Measurements from ENCODE around the gene POU5F1. TPM values are rescaled to one million over a fixed set of nuclear protein-coding genes. Genes with fewer than 3 reads are reported as not detected.
"Not testable (repeated sequence)": the region's sequence is repeated elsewhere in the genome, so short reads cannot be mapped to it uniquely, and the experiment has no call there.

Gene POU5F1
- total RNA-seq, 2 donors from 2014 or later: 4.0 to 12.9 TPM

GRCh38 chr6:31169123-31169857, 1.2 kb downstream of the POU5F1 start:
- no peak overlapping the region for H3K27ac ChIP-seq
- H3K27me3 ChIP-seq (replicated peaks; ENCODE audit: insufficient read depth): no peaks in the 10 kb centered on the region
- ATAC-seq (ENCODE audit: insufficient number of reproducible peaks, low FRiP score, low read depth) (no peak), DNase-seq (ENCODE audit: low spot score) (no peak)
- TF ChIP-seq, protein P1, sequence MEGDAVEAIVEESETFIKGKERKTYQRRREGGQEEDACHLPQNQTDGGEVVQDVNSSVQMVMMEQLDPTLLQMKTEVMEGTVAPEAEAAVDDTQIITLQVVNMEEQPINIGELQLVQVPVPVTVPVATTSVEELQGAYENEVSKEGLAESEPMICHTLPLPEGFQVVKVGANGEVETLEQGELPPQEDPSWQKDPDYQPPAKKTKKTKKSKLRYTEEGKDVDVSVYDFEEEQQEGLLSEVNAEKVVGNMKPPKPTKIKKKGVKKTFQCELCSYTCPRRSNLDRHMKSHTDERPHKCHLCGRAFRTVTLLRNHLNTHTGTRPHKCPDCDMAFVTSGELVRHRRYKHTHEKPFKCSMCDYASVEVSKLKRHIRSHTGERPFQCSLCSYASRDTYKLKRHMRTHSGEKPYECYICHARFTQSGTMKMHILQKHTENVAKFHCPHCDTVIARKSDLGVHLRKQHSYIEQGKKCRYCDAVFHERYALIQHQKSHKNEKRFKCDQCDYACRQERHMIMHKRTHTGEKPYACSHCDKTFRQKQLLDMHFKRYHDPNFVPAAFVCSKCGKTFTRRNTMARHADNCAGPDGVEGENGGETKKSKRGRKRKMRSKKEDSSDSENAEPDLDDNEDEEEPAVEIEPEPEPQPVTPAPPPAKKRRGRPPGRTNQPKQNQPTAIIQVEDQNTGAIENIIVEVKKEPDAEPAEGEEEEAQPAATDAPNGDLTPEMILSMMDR (IDR thresholded peaks at IDR 0.05): no peak
- H3K36me3 ChIP-seq: no peaks in the 10 kb centered on the region
- no peak overlapping the region for H3K4me3 ChIP-seq
- H3K4me1 ChIP-seq (ENCODE audit: control insufficient read depth in 1 of 2, low read depth in 2 of 2): no peaks in the 10 kb centered on the region
- no peaks in the 10 kb centered on the region for H3K9me3 ChIP-seq

DNA sequence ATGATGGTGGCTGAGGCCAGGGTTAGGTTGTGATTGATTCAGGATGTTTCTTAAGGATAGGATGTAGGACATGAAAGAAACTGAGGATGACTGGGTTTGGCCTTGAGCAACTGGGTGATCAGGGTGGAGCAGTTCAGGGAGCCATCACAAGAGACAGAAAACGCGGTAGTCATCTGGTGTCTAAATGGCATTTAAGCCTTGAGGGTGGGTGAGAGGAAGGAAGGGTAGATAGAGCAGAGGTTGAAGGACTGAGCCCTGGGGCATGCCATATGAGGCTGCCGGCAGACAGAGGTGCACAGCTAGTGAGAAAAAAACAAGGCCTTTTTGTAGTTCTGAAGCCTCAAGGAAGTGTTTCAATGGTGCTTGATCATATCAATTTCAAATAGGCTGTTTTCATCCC, 1.9 kb downstream of the POU5F1 start:
- no peak for DNase-seq (ENCODE audit: low spot score)
- Histone ChIP-seq H3K27me3 (replicated peaks; ENCODE audit: insufficient read depth) (no peaks in the 10 kb centered on the region), H3K4me3 (no peak overlapping the region), H3K9me3 (no peaks in the 10 kb centered on the region), H3K4me1 (ENCODE audit: control insufficient read depth in 1 of 2, low read depth in 2 of 2) (no peaks in the 10 kb centered on the region), H3K36me3 (no peaks in the 10 kb centered on the region), H3K27ac (no peak overlapping the region)
- TF ChIP-seq, protein P1 (IDR thresholded peaks at IDR 0.05): no peak
- no peak for ATAC-seq (ENCODE audit: insufficient number of reproducible peaks, low FRiP score, low read depth)

GRCh38 chr6:31165986-31166385, 4.5 kb downstream of the POU5F1 start:
- H3K4me1 ChIP-seq (ENCODE audit: control insufficient read depth in 1 of 2, low read depth in 2 of 2): no peaks in the 10 kb centered on the region
- H3K27me3 ChIP-seq (replicated peaks; ENCODE audit: insufficient read depth): no peaks in the 10 kb centered on the region
- no peak overlapping the region for H3K27ac ChIP-seq
- DNase-seq (ENCODE audit: low spot score) (no peak), ATAC-seq (ENCODE audit: insufficient number of reproducible peaks, low FRiP score, low read depth) (no peak)
- H3K36me3 ChIP-seq: peaks cover 5% of the 10 kb centered on the region
- TF ChIP-seq, protein P1 (IDR thresholded peaks at IDR 0.05): no peak
- no peaks in the 10 kb centered on the region for H3K9me3 ChIP-seq
- H3K4me3 ChIP-seq: no peak overlapping the region

DNA sequence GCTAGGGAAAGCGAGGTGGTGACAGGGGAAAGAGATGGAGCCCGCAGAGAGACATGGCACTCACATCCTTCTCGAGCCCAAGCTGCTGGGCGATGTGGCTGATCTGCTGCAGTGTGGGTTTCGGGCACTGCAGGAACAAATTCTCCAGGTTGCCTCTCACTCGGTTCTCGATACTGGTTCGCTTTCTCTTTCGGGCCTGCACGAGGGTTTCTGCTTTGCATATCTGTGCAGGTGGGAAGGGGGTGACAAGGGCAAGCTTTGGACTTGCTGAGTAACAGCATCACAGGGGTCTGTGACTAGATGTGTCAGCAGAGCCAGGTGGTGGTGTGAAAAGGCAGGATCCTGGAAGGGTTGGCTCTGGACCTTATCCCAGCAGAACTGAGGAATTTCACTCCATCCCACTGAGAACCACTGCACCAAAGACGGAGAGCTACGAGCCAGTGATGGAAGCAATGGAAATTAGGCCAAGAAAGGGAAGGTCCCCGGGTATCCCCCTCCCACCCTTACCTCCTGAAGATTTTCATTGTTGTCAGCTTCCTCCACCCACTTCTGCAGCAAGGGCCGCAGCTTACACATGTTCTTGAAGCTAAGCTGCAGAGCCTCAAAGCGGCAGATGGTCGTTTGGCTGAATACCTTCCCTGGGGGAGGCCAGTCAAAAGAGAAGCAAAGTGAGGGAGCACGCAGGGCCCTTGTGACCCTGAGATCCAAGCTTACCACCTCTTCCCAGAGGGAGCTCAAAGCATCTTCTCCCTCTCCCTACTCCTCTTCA, 5.2 kb downstream of the POU5F1 start:
- H3K27me3 ChIP-seq (replicated peaks; ENCODE audit: insufficient read depth); ATAC-seq (ENCODE audit: insufficient number of reproducible peaks, low FRiP score, low read depth); H3K36me3 ChIP-seq; H3K4me1 ChIP-seq (ENCODE audit: control insufficient read depth in 1 of 2, low read depth in 2 of 2); DNase-seq (ENCODE audit: low spot score); H3K9me3 ChIP-seq; H3K27ac ChIP-seq; H3K4me3 ChIP-seq: not testable (repeated sequence)

DNA sequence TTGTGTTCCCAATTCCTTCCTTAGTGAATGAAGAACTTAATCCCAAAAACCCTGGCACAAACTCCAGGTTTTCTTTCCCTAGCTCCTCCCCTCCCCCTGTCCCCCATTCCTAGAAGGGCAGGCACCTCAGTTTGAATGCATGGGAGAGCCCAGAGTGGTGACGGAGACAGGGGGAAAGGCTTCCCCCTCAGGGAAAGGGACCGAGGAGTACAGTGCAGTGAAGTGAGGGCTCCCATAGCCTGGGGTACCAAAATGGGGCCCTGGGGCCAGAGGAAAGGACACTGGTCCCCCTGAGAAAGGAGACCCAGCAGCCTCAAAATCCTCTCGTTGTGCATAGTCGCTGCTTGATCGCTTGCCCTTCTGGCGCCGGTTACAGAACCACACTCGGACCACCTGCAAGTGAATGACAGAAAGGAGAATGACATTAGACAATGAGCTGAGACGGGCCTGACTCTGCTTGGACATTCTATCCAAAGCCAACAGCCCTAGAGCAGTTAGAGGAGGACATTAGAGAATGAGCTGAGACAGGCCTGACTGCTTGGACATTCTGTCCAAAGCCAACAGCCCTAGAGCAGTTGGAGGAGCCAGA, 5.9 kb downstream of the POU5F1 start:
- DNase-seq (ENCODE audit: low spot score); ATAC-seq (ENCODE audit: insufficient number of reproducible peaks, low FRiP score, low read depth): not testable (repeated sequence)

DNA sequence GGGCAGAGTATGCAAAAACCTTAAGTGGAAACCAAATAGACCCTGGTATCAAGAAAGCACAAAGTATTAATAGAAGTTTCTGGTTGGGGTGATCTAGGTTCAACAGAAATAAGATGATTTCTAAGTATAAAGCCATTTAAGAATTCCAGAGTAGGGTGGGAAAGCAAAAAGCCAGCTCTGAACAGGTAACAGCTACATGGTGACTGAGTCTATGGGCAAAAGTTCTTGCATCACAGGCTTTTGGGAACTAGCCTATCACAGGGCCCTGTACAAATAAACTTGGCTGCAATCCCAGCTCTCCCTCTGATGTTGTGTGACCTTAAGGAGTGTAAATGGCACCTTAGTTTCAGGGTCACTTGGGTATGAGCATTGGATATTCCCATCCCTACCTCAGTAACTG, 6.6 kb downstream of the POU5F1 start:
- TF ChIP-seq, protein P1 (IDR thresholded peaks at IDR 0.05): no peak
- DNase-seq (ENCODE audit: low spot score) (no peak), ATAC-seq (ENCODE audit: insufficient number of reproducible peaks, low FRiP score, low read depth) (no peak)
- H3K4me3 ChIP-seq: no peak overlapping the region
- H3K27ac ChIP-seq: no peak overlapping the region
- H3K4me1 ChIP-seq (ENCODE audit: control insufficient read depth in 1 of 2, low read depth in 2 of 2): peaks cover 0 to 10% of the 10 kb centered on the region in 2 donors
- H3K9me3 ChIP-seq: no peaks in the 10 kb centered on the region
- H3K36me3 ChIP-seq: peaks cover 5% of the 10 kb centered on the region
- no peaks in the 10 kb centered on the region for H3K27me3 ChIP-seq (replicated peaks; ENCODE audit: insufficient read depth)

More for the DNA sequence above, 5.9 kb downstream of the POU5F1 start:
- not testable (repeated sequence) for H3K36me3 ChIP-seq; H3K27me3 ChIP-seq (replicated peaks; ENCODE audit: insufficient read depth); H3K9me3 ChIP-seq; H3K4me1 ChIP-seq (ENCODE audit: control insufficient read depth in 1 of 2, low read depth in 2 of 2); H3K4me3 ChIP-seq; H3K27ac ChIP-seq

Measured in thoracic aorta (tissue), 2 donors.